NCI-H187 (cell line): Measurements from ENCODE around the gene FIGN.

Source experiments
- DNase-seq, 2 experiments: peaks; one replicate each; lab custom pipeline; 2025; lab: John Stamatoyannopoulos, UW

The FIGN gene

GRCh38 chr2:163611557-163611906 lies 124.3 kb downstream of the FIGN start:
- no peak for DNase-seq

GRCh38 chr2:163610817-163611556 lies 124.8 kb downstream of the FIGN start:
- no peak for DNase-seq

- DNase-seq = no peak
Measured at GRCh38 chr2:163607630-163608029, 128.2 kb downstream of the FIGN start.

- DNase-seq = no peak
Measured at GRCh38 chr2:163606878-163607277, 128.9 kb downstream of the FIGN start.

- DNase-seq = no peak
Measured at GRCh38 chr2:163605779-163606178, 130.0 kb downstream of the FIGN start.

GRCh38 chr2:163604941-163605555 lies 130.8 kb downstream of the FIGN start:
- no peak for DNase-seq

- no peak for DNase-seq
Measured at GRCh38 chr2:163602196-163602595, 133.6 kb downstream of the FIGN start.

- no peak for DNase-seq
Measured at GRCh38 chr2:163601377-163601776, 134.4 kb downstream of the FIGN start.

- DNase-seq = no peak
Measured at GRCh38 chr2:163600801-163601200, 135.0 kb downstream of the FIGN start.

- no peak for DNase-seq
Measured at GRCh38 chr2:163595028-163595427, 140.8 kb downstream of the FIGN start.

GRCh38 chr2:163594497-163594896 lies 141.3 kb downstream of the FIGN start:
- no peak for DNase-seq

- no peak for DNase-seq
Measured at GRCh38 chr2:163593982-163594381, 141.8 kb downstream of the FIGN start.

- DNase-seq = no peak
Measured at GRCh38 chr2:163592954-163593622, 142.7 kb downstream of the FIGN start.

GRCh38 chr2:163591461-163591860 lies 144.3 kb downstream of the FIGN start:
- no peak for DNase-seq

GRCh38 chr2:163580757-163581156 lies 155.1 kb downstream of the FIGN start:
- DNase-seq = no peak

- no peak for DNase-seq
Measured at GRCh38 chr2:163574309-163574708, 161.5 kb downstream of the FIGN start.

- DNase-seq = no peak
Measured at GRCh38 chr2:163573652-163574051, 162.2 kb downstream of the FIGN start.

- DNase-seq = no peak
Measured at GRCh38 chr2:163572850-163573249, 163.0 kb downstream of the FIGN start.

- DNase-seq = no peak
Measured at GRCh38 chr2:163571423-163572102, 164.2 kb downstream of the FIGN start.

- DNase-seq = no peak
Measured at GRCh38 chr2:163570391-163570790, 165.4 kb downstream of the FIGN start.

- DNase-seq = no peak
Measured at GRCh38 chr2:163565192-163565591, 170.6 kb downstream of the FIGN start.

- DNase-seq = no peak
Measured at GRCh38 chr2:163564236-163564635, 171.6 kb downstream of the FIGN start.

GRCh38 chr2:163563336-163563735 lies 172.5 kb downstream of the FIGN start:
- no peak for DNase-seq
